ENCODE data around the gene GABBR2.

The GABBR2 gene

GRCh38 chr9:98619788-98620187 is 88.9 kb downstream of the GABBR2 start:
- no peak for DNase-seq

- DNase-seq, result no peak
Measured at GRCh38 chr9:98615633-98616032, 93.1 kb downstream of the GABBR2 start.

- no peak for DNase-seq
Measured at GRCh38 chr9:98614941-98615340, 93.8 kb downstream of the GABBR2 start.

GRCh38 chr9:98612061-98612752 is 96.5 kb downstream of the GABBR2 start:
- DNase-seq, result no peak

GRCh38 chr9:98611319-98611718 is 97.4 kb downstream of the GABBR2 start:
- no peak for DNase-seq

- DNase-seq, result no peak
Measured at GRCh38 chr9:98610711-98611110, 98.0 kb downstream of the GABBR2 start.

GRCh38 chr9:98610211-98610610 is 98.5 kb downstream of the GABBR2 start:
- no peak for DNase-seq

GRCh38 chr9:98609646-98610045 is 99.1 kb downstream of the GABBR2 start:
- DNase-seq, result no peak

GRCh38 chr9:98607787-98608186 is 100.9 kb downstream of the GABBR2 start:
- no peak for DNase-seq

GRCh38 chr9:98607152-98607551 is 101.6 kb downstream of the GABBR2 start:
- DNase-seq, result no peak

- DNase-seq, result no peak
Measured at GRCh38 chr9:98606730-98607129, 102.0 kb downstream of the GABBR2 start.

GRCh38 chr9:98605116-98605515 is 103.6 kb downstream of the GABBR2 start:
- no peak for DNase-seq

GRCh38 chr9:98603821-98604383 is 104.8 kb downstream of the GABBR2 start:
- no peak for DNase-seq

- no peak for DNase-seq
Measured at GRCh38 chr9:98602839-98603500, 105.8 kb downstream of the GABBR2 start.

- no peak for DNase-seq
Measured at GRCh38 chr9:98600631-98601030, 108.1 kb downstream of the GABBR2 start.

- DNase-seq, result no peak
Measured at GRCh38 chr9:98599566-98600216, 109.0 kb downstream of the GABBR2 start.

- DNase-seq, result no peak
Measured at GRCh38 chr9:98598861-98599260, 109.9 kb downstream of the GABBR2 start.

GRCh38 chr9:98597236-98597771 is 111.4 kb downstream of the GABBR2 start:
- no peak for DNase-seq

- DNase-seq, result no peak
Measured at GRCh38 chr9:98596486-98596885, 112.2 kb downstream of the GABBR2 start.

GRCh38 chr9:98594546-98595160 is 114.1 kb downstream of the GABBR2 start:
- DNase-seq, result no peak

GRCh38 chr9:98593354-98594253 is 115.1 kb downstream of the GABBR2 start:
- no peak for DNase-seq

GRCh38 chr9:98591696-98592095 is 117.0 kb downstream of the GABBR2 start:
- DNase-seq, result no peak

Data from activated gamma-delta T cell treated with Interleukin-2 at 50 U/mL for 16 hours (primary cell).